GM12878 (cell line): ENCODE measurements around the gene CNGB1. TPM values are rescaled to one million over a fixed set of nuclear protein-coding genes. Genes with fewer than 3 reads are reported as not detected.

ENCODE experiments used
- ATAC-seq: fragments of 200-7000 bp; cut with Tn5 transposase; 3 replicates; pipeline ENCODE4 v1.9.1; 2020; ENCODE audit warnings: mild to moderate bottlenecking, moderate library complexity
- BruUV-seq: library from RNA; stranded (reverse); fragments of 400-500 nt; replicated peaks from 2 replicates; lab custom pipeline; 2021; lab: Mats Ljungman, UMichigan
- CTCF ChIA-PET: fragments of 300-600 bp; sonication (Branson Sonifier 250); formaldehyde crosslinking; extraction: SDS; loops from one replicate; lab custom pipeline; 2021; ENCODE audit warnings: inconsistent platforms; lab: Yijun Ruan, JAX
- POLR2A ChIA-PET: fragments of 350-600 bp; formaldehyde crosslinking; extraction: SDS; loops from one replicate; lab custom pipeline; 2021; ENCODE audit warnings: inconsistent platforms; lab: Charles Lee
- RAD21 ChIA-PET: fragments of 300-600 bp; sonication (Branson Sonifier 250); formaldehyde crosslinking; loops from one replicate; lab custom pipeline; 2023; ENCODE audit warnings: antibody characterized with exemption; ENCODE audit not compliant: unreplicated experiment; lab: Charles Lee
- SMC1A ChIA-PET: fragments of 300-600 bp; sonication (Branson Sonifier 250); formaldehyde crosslinking; loops from one replicate; lab custom pipeline; 2023; ENCODE audit not compliant: unreplicated experiment, uncharacterized antibody; lab: Charles Lee
- DNase-seq: peaks from one replicate; pipeline ENCODE4 v3.0.0-alpha.2; 2011; ENCODE audit warnings: low read depth, low spot score
- FAIRE-seq: peaks from 3 replicates; lab custom pipeline; 2011; peaks lifted over from hg19 to GRCh38; lab: Jason Lieb, UNC
- H2AFZ ChIP-seq: 2 replicates; pipeline ENCODE4 v1.6.0; 2011; ENCODE audit warnings: low read depth, low read length, control low read depth; ENCODE audit not compliant: control insufficient read depth
- H3K27ac ChIP-seq: 2 replicates; pipeline ENCODE4 v1.5.1; 2011; ENCODE audit warnings: control low read depth; ENCODE audit not compliant: control insufficient read depth, insufficient read depth
- H3K27me3 ChIP-seq, 2 experiments: replicated peaks in 1 of 2; 2 replicates each; pipeline versions ENCODE4 v1.6.0 to v1.6.1; 2011; ENCODE audit warnings: low read length in 1 of 2; ENCODE audit not compliant: control insufficient read depth in 2 of 2, insufficient read depth in 2 of 2
- H3K36me3 ChIP-seq, 2 experiments: 2 replicates each; pipeline ENCODE4 v1.5.1; 2011; ENCODE audit warnings: low read length in 1 of 2; ENCODE audit not compliant: control insufficient read depth in 2 of 2, insufficient read depth in 2 of 2
- H3K4me1 ChIP-seq: 2 replicates; pipeline ENCODE4 v1.6.1; 2011; ENCODE audit warnings: mild to moderate bottlenecking, low read length, moderate library complexity, mixed read lengths; ENCODE audit not compliant: control insufficient read depth, insufficient read depth
- H3K4me2 ChIP-seq: 2 replicates; pipeline ENCODE4 v1.6.0; 2011; ENCODE audit warnings: control low read depth; ENCODE audit not compliant: control insufficient read depth, insufficient read depth
- H3K4me3 ChIP-seq: fragments of 200-600 bp; sonication (generic); 2 replicates; pipeline ENCODE4 v1.5.1; 2016
- H3K79me2 ChIP-seq: 2 replicates; pipeline ENCODE4 v1.6.0; 2011; ENCODE audit warnings: low read length; ENCODE audit not compliant: control insufficient read depth, insufficient read depth
- H3K9ac ChIP-seq: 2 replicates; pipeline ENCODE4 v1.8.0; 2011; ENCODE audit warnings: low read length, control low read depth, mixed read lengths; ENCODE audit not compliant: control insufficient read depth, insufficient read depth
- H3K9me3 ChIP-seq: replicated peaks from 3 replicates; pipeline ENCODE4 v1.5.1; 2011; ENCODE audit warnings: mild to moderate bottlenecking, low read length; ENCODE audit not compliant: control insufficient read depth, insufficient read depth
- H4K20me1 ChIP-seq: 2 replicates; pipeline ENCODE4 v1.6.0; 2011; ENCODE audit not compliant: control insufficient read depth, insufficient read depth
- ATF3 ChIP-seq: IDR thresholded peaks from 2 replicates; pipeline ENCODE4 v1.6.1; 2011; ENCODE audit warnings: low read depth, mild to moderate bottlenecking, low read length, moderate library complexity, borderline replicate concordance; ENCODE audit errors: extremely low read depth
- ATF7 ChIP-seq: fragments of 450-650 bp; IDR thresholded peaks from 2 replicates; pipeline ENCODE4 v1.6.1; 2016; ENCODE audit warnings: low read depth, mild to moderate bottlenecking
- CHD2 ChIP-seq: IDR thresholded peaks from 2 replicates; pipeline ENCODE4 v1.6.1; 2011; ENCODE audit warnings: low read depth, low read length, improper control_type of control experiment, borderline replicate concordance
- HDGF ChIP-seq: fragments of 450-650 bp; IDR thresholded peaks from 2 replicates; pipeline ENCODE4 v1.6.1; 2016; ENCODE audit warnings: antibody characterized with exemption
- PAX8 ChIP-seq: fragments of 450-650 bp; IDR thresholded peaks from 2 replicates; pipeline ENCODE4 v1.6.1; 2017; ENCODE audit warnings: mild to moderate bottlenecking, moderate library complexity
- PML ChIP-seq: IDR thresholded peaks from 2 replicates; pipeline ENCODE4 v1.6.1; 2012; ENCODE audit warnings: low read length, inconsistent platforms
- STAT3 ChIP-seq: IDR thresholded peaks from 2 replicates; pipeline ENCODE4 v1.6.1; 2011; ENCODE audit warnings: low read depth, low read length, improper control_type of control experiment
- WGBS: methylation state at CpG from one replicate; pipeline ENCODE4 v1.1.6; 2016; ENCODE audit warnings: low lambda C conversion rate; ENCODE audit not compliant: insufficient replicate concordance, insufficient coverage; ENCODE audit errors: missing lambda C conversion rate; 5-methylcytosine and 5-hydroxymethylcytosine counted together
- in situ Hi-C: fragments of 300-500 bp; cut with MboI; formaldehyde crosslinking; loops from 9 replicates; pipeline ENCODE4 v1.14.3; 2018; ENCODE audit warnings: mixed read lengths
- intact Hi-C: fragments of 100-400 bp; cut with micrococcal nuclease; formaldehyde crosslinking; loops from one replicate; pipeline ENCODE4 v1.14.2; 2022; ENCODE audit not compliant: unreplicated experiment
- polyA plus RNA-seq, 11 experiments: library from polyadenylated mRNA; depleted of rRNA in 4 of 11; unstranded in 6 of 11; stranded (reverse) in 5 of 11; fragments of >200 nt; fragmentation: Nextera tagmentation in 4 of 11; fragmentation: Illumina TruSeq in 1 of 11; extraction: Ambion mirVana in 4 of 11; extraction: Trizol in 1 of 11; gene quantifications; 1 replicate in 1 of 11; 2 replicates in 10 of 11; pipeline versions ENCODE4 v1.2.1 to v1.2.3, GENCODE V29; 2011 to 2016; ENCODE audit warnings: inconsistent platforms in 2 of 11, missing spikeins in 2 of 11, low read depth in 1 of 11
- total RNA-seq, 4 experiments: library from RNA; depleted of rRNA in 3 of 4; stranded (reverse); fragments of >200 nt in 3 of 4; fragmentation: Illumina TruSeq in 1 of 4; extraction: Trizol in 1 of 4; gene quantifications; 2 replicates each; pipeline versions ENCODE4 v1.2.1 to v1.2.3, GENCODE V29; 2013 to 2021
- TF ChIP-seq, protein P1 (sequence below): fragments of 450-650 bp; IDR thresholded peaks from 2 replicates; pipeline ENCODE4 v1.6.1; 2017; ENCODE audit warnings: mild to moderate bottlenecking, moderate library complexity

Gene CNGB1
- total and polyA plus RNA-seq, 10 of the 15 experiments (the other 5 are each of a cell fraction or from before 2014, with no cell fraction given): 0.03 TPM; not detected in 9

- TF ChIP-seq, protein P1, sequence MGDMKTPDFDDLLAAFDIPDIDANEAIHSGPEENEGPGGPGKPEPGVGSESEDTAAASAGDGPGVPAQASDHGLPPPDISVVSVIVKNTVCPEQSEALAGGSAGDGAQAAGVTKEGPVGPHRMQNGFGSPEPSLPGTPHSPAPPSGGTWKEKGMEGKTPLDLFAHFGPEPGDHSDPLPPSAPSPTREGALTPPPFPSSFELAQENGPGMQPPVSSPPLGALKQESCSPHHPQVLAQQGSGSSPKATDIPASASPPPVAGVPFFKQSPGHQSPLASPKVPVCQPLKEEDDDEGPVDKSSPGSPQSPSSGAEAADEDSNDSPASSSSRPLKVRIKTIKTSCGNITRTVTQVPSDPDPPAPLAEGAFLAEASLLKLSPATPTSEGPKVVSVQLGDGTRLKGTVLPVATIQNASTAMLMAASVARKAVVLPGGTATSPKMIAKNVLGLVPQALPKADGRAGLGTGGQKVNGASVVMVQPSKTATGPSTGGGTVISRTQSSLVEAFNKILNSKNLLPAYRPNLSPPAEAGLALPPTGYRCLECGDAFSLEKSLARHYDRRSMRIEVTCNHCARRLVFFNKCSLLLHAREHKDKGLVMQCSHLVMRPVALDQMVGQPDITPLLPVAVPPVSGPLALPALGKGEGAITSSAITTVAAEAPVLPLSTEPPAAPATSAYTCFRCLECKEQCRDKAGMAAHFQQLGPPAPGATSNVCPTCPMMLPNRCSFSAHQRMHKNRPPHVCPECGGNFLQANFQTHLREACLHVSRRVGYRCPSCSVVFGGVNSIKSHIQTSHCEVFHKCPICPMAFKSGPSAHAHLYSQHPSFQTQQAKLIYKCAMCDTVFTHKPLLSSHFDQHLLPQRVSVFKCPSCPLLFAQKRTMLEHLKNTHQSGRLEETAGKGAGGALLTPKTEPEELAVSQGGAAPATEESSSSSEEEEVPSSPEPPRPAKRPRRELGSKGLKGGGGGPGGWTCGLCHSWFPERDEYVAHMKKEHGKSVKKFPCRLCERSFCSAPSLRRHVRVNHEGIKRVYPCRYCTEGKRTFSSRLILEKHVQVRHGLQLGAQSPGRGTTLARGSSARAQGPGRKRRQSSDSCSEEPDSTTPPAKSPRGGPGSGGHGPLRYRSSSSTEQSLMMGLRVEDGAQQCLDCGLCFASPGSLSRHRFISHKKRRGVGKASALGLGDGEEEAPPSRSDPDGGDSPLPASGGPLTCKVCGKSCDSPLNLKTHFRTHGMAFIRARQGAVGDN: no peak
- no peak for TF ChIP-seq HDGF
- TF ChIP-seq PML: no peak
- no peak for TF ChIP-seq STAT3
- no peak for TF ChIP-seq CHD2
Measured at GRCh38 chr16:57901480-57902069, 69.4 kb downstream of the CNGB1 start (continued).

- no peaks in the 10 kb centered on the region for H4K20me1 ChIP-seq
- DNase-seq (no peak), FAIRE-seq (no peak), ATAC-seq (no peak)
- ChIA-PET CTCF (interaction anchor here (0.6 to 4.0 kb wide), 3 partner anchors 9 to 220 kb away, joined by 3 to 21 read pairs (median 3); no protein-coding TSS in a partner anchor), POLR2A (interaction anchor here (0.6 to 0.7 kb wide), 2 partner anchors 21 to 389 kb away, joined by 3 read pairs; no protein-coding TSS in a partner anchor), RAD21 (interaction anchor here (0.9 kb wide), 1 partner anchor 20 kb away, joined by 3 read pairs; no protein-coding TSS in a partner anchor), SMC1A (interaction anchor here (0.7 to 0.9 kb wide), 2 partner anchors 221 to 1113 kb away, joined by 3 to 4 read pairs; no protein-coding TSS in a partner anchor)
- BruUV-seq: no TSS peak
- TF ChIP-seq PAX8 (no peak), ATF7 (no peak), ATF3 (no peak)
- in situ Hi-C loops: no loop called here
- H3K27me3 ChIP-seq: peaks cover 0 to 1% of the 10 kb centered on the region in 2 experiments; a peak in 1 of 4 replicates
- no peaks in the 10 kb centered on the region for H3K9me3 ChIP-seq
- WGBS: 53% methylated on average over 11 of the region's 11 CpGs
- no peak overlapping the region for H3K4me2 ChIP-seq
- H3K9ac ChIP-seq: no peak overlapping the region
- no peak overlapping the region for H3K4me3 ChIP-seq
- no peaks in the 10 kb centered on the region for H3K36me3 ChIP-seq
- no peak overlapping the region for H2AFZ ChIP-seq
- intact Hi-C loops: loop anchor here (10.0 kb wide), 1 partner anchor 404 kb away; no protein-coding TSS in a partner anchor
- no peaks in the 10 kb centered on the region for H3K4me1 ChIP-seq
- H3K27ac ChIP-seq: no peak overlapping the region
- H3K79me2 ChIP-seq: no peaks in the 10 kb centered on the region
Measured at GRCh38 chr16:57900796-57901479, 70.0 kb downstream of the CNGB1 start.
